Kasumi-1 (cell line): ENCODE data around the gene FRMPD4.
"Not testable (repeated sequence)": the region's sequence is repeated elsewhere in the genome, so short reads cannot be mapped to it uniquely, and the experiment has no call there.

Experiments used
- DNase-seq, 2 experiments: peaks; one replicate each; lab custom pipeline; 2025; lab: John Stamatoyannopoulos, UW

The FRMPD4 gene

GRCh38 chrX:12538096-12538495, 399.8 kb downstream of the FRMPD4 start:
- DNase-seq: not testable (repeated sequence)

DNA sequence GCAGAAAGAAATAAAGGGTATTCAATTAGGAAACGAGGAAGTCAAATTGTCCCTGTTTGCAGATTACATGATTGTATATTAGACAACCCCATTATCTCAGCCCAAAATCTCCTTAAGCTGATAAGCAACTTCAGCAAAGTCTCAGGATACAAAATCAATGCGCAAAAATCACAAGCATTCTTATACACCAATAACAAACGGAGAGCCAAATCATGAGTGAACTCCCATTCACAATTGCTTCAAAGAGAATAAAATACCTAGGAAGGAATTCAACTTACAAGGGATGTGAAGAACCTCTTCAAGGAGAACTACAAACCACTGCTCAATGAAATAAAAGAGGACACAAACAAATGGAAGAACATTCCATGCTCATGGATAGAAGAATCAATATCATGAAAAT, 404.0 kb downstream of the FRMPD4 start:
- DNase-seq: not testable (repeated sequence)

DNA sequence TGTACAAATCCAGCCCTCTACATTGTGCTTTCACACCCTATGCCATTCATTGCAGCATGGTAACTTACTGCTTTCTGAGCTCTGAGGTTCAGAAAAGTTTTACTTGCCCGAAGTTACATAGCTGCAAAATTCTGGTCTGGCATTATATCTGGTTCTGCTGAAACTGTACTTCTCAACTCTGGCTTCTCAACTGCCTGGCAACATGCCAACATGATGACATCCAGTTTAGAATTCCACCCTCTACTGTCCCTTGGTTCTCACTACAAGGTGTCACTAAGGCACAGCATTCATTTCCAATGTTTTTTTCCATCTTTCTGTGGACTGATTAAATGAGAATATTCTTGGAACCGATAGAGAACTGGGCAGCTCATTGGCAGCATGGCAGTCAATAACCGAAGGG, 410.1 kb downstream of the FRMPD4 start:
- no peak for DNase-seq

DNA sequence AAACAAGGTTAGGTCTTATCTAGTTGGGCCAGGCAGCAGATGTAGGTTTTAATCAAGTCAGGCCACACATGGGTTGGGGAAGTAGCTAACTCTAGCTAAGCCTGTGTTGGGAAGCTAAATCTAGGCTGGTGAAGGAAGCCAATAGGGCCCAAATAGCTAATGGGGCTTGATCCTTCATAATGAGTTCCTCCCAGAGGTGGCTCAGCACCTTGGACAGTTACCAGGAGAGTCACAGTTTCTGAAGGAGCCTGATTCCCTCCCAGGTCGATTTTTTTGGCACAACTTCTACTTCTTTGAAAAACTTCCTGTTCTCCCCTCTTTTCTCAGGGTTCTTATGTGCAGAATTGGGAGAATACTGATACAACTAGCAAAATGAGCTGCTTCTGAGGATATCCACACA, 410.5 kb downstream of the FRMPD4 start:
- DNase-seq: peak in 1 of 2 experiments; percentile 0

DNA sequence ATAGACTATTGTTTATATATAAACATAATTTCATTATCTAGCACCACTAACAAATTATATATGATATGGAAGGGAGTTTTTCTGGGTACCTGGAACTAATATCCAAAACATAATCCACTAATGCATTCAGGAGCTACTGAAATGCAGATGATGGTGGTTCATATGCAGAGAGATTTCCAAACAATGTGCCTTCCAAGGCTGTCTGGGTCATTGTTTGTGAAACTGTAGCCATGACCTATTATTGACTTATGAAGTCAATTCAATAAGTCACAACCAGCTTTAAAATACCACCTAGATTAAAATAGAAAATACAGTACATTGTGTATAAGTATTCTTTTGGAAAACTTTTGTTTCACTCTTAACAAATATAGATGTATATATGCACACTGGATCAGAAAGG, 415.9 kb downstream of the FRMPD4 start:
- no peak for DNase-seq

- no peak for DNase-seq
Observed at GRCh38 chrX:12563121-12563520, 424.8 kb downstream of the FRMPD4 start.

- DNase-seq: no peak
Observed at GRCh38 chrX:12564221-12564620, 425.9 kb downstream of the FRMPD4 start.

DNA sequence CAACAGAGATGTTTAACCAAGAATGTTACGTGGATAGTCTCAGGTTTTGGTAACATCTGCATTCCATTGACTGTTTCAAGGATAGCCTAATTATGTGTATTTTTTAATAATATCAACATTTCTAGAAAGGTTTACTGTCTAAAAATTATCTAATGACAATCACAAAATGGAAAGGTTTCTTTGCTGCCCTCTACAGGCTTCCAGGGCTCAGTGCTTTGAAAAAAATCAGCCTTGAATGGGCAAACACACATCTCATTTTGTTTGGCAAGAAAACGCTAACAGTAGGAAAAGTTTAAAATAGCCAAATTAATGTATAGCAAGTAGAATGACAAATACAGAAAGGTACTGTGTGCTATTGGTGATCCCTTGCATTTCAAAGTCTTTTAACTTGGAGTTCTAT, 429.6 kb downstream of the FRMPD4 start:
- peak in 1 of 2 experiments; percentile 14 for DNase-seq

- DNase-seq: no peak
Observed at GRCh38 chrX:12570859-12571501, 432.7 kb downstream of the FRMPD4 start.

- DNase-seq: no peak
Observed at GRCh38 chrX:12579311-12579710, 441.0 kb downstream of the FRMPD4 start.

DNA sequence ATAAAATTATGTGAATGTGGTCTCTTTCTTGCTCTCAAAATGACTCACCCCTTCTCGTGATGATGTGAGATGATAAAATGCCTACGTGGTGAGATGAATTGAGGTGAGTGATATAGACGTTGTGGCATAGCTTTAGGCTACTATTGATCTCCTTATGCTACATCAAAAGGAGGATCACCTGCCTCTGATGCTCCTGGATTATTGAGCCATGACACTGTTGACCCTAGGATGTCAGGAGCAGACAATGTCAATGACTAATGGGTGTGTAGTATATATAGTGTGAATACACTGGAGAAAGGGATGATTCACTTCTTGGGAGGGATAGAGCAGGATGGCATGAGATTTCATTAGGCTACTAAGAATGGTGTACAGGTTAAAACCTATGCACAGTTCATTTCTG, 442.3 kb downstream of the FRMPD4 start:
- no peak for DNase-seq

DNA sequence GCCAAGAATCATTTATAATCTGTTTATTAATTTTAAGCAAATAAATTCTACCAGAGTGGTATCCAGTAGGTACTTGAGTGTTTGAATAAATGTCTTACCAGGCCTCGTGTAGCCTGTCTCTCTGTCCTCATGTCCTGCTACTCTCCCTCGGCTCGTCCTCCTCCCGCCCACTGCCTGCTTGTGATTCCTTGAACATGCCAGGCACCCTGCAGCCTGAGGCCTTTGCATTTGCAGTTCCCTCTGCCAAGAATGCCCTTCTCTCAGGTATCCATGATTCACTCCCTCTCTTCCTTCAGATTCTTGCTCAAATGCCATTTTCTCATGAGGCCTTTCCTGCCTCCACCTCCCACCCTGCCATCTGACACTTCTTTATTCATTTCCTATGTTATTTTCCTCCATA, 443.3 kb downstream of the FRMPD4 start:
- no peak for DNase-seq

DNA sequence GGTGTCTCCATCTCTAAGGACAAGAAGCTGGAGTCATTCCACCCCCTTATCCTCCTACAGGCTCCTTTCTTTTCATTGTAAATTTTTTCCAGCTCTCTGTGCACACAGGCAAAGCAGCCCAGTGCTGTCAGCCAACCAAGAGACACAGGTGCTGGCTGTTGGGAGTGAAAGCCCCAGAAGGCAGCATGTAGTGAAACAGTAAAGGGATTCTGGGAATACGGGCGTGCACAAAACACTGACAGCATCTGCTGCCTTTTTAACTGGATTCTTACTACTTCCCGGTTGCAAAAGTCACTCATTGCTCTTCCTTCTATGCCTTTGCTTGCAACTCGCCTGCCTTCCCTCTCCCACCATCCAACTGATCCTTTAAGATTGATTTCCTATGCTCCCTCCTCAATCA, 444.4 kb downstream of the FRMPD4 start:
- no peak for DNase-seq

DNA sequence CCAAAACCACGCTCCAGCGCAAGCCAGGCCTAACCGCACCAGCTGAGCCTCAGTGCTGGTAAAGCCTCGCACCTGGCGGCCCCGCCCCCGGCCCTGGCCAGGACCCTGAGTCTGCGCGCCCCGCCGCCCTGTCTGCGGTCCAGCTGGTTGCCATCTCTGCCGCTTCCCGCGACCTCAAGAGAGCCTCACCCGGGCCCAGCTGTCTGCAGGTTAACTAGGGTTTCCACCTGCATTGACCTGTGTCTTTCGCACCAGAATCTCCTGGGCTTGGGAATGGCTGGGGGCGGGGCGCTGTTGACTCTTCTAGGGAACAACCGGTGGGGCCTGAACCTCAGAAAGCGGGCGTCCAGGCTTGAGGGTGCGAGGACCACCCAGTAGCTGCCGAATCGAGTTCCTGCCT, 445.3 kb downstream of the FRMPD4 start:
- no peak for DNase-seq

- no peak for DNase-seq
Observed at GRCh38 chrX:12595720-12596119, 457.4 kb downstream of the FRMPD4 start.

DNA sequence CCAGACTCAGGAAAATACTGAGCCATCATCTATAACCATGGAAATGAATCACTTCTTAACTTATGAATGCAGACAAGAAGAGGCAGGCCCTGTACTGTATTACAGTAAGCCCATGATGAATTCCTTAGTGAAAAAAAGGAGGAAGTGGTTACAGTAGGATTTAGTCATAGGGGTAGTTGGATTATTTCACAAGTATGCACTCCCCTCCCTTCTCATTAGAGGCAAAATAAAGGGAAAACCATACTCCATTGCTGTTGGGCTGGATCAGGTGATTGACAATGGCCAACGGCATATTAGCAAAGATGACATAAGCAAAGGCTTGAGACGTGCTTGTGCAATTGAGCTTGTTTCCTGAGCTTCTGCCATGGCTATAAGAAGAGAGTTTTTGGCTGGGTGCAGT, 471.8 kb downstream of the FRMPD4 start:
- DNase-seq: peak; percentile 60 to 62

- DNase-seq: no peak
Observed at GRCh38 chrX:12611471-12611870, 473.2 kb downstream of the FRMPD4 start.

GRCh38 chrX:12614266-12614665, 476.0 kb downstream of the FRMPD4 start:
- no peak for DNase-seq

DNA sequence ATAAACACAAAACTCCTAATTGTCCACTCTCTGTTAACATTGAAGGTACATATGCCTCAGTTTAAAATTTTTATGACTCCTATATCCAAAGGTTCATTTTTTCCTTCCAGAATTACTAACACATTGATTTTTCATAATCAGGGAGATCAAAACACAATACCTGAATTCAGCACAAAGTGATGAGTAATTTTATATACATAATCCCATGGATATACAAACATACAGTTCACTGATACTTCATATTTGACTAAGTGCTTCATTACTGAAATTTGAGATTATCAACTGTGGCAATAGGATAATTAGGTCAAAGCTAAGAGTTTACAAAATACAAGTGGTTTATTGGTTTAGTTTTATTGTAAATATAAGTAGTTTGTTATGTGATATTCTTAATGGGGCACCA, 476.8 kb downstream of the FRMPD4 start:
- DNase-seq: no peak

DNA sequence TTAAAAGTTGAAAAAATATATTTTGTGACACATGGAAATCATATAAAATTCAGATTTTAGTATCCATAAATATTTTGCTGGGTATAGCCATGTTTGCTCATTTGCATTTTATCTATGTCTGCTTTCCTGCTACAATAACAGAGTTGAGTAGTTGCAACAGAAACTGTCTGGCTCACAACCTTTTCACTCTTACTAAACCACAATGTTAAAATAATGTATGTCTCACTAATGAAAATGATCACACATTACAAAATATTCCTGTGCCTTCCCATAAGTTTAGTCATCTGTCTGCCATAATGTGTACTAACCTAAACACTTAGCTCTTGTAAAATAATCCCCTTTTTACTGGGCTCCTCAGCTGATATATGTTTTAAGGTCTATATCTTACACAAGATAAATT, 479.0 kb downstream of the FRMPD4 start:
- DNase-seq: no peak

- no peak for DNase-seq
Observed at GRCh38 chrX:12647230-12647629, 509.0 kb downstream of the FRMPD4 start.

DNA sequence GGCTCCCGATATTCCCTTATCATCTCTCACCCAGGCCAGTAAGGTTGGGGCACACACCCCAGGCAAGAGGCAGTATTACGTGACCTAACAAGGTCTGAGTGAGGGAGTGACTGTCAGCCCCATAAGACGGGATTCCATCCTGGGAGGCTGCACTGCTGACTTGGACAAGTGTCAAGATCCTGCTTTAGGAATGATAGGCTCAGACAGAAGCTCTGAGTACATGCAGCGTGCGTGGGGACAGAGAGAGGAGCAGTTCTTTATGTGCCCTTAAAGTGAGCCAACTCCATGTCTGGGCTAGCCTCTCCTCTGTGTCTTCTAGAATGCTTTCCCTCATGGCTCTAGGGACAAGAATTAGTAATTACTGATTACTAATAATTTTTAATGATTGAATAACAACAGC, 510.7 kb downstream of the FRMPD4 start:
- DNase-seq: no peak

DNA sequence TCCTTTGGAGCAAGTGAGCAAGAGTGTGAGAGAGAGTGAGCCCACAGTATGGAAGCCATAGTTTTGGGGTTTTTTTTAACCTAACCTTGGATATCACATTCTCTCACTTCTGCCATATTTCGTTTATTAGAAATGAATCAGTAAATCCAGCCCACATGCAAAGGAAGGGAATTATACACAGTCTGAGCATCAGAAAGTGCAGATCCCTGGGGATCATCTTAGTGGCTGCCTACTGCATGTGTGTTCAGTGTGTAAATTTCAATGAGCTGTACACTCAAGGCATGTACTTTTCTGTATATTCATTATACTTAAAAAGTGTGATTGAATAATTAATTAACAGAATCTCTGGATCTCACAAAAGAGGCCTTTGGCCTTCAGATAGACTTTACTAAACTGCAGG, 519.2 kb downstream of the FRMPD4 start:
- no peak for DNase-seq

DNA sequence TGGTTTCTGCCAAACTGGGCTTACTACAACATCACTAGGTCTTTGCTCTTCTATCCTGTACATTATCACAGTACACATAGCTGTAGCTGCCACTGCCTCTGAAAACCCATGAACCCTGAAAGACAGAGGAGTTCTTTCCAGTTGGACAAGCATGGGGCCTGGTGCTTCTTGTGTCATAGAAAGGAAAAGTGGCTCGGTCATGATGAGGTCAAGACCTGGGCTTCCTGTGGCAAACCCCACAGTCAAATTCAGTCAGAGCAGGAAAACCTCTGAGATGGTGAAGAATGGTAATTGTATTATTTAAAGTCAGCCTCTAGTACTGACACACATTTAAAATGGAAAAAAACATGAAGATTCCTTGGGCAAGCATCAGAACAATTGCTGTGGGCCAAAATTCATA, 519.6 kb downstream of the FRMPD4 start:
- no peak for DNase-seq

DNA sequence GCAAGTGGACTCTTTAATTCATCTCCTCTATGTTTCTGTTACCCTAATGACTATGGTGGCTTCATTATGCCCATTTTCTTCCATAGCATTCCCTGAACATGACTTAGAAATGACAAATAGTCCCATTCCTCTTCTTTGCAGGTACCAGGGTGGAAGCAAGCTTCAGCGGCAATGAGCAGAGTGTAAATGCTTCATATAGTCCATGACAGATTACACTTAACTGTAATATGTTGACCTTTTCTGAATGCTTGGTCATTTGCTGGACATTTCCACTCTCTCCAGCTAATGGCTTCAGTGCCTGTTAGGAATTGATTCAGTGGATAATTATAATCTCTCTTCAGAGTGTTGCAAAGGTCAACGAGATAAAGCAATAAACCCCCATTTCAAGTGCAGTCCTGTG, 523.2 kb downstream of the FRMPD4 start:
- DNase-seq: no peak
